Measurements from ENCODE around the gene EEPD1. TPM values are rescaled to one million over a fixed set of nuclear protein-coding genes. Genes with fewer than 3 reads are reported as not detected.

EEPD1 gene
- total and polyA plus RNA-seq, 9 donors = 5.6 to 16.6 (median 11.5) TPM

GRCh38 chr7:36204044-36204663 is 51.1 kb downstream of the EEPD1 start:
- no peaks in the 10 kb centered on the region for H3K9me3 ChIP-seq
- DNase-seq = no peak
- H3K36me3 ChIP-seq = no peaks in the 10 kb centered on the region
- H3K27me3 ChIP-seq = no peaks in the 10 kb centered on the region
- no peak for TF ChIP-seq EP300 (IDR thresholded peaks at IDR 0.05)
- no peak for TF ChIP-seq POLR2A (IDR thresholded peaks at IDR 0.05)
- no peak for TF ChIP-seq CTCF (IDR thresholded peaks at IDR 0.05)
- no peak overlapping the region for H3K27ac ChIP-seq
- intact Hi-C loops (cut with DNase I) = no loop called here
- H3K4me3 ChIP-seq = no peak overlapping the region
- H3K4me1 ChIP-seq (ENCODE audit: insufficient read depth) = peaks cover 20% of the 10 kb centered on the region
- WGBS, 3 donors = 82 to 94% (median 91%) methylated on average over 5 of the region's 5 CpGs

GRCh38 chr7:36204929-36205635 is 52.0 kb downstream of the EEPD1 start:
- H3K9me3 ChIP-seq = no peaks in the 10 kb centered on the region
- no peaks in the 10 kb centered on the region for H3K36me3 ChIP-seq
- no peak for DNase-seq
- H3K27ac ChIP-seq = no peak overlapping the region
- no peak overlapping the region for H3K4me3 ChIP-seq
- H3K4me1 ChIP-seq (ENCODE audit: insufficient read depth) = peaks cover 21% of the 10 kb centered on the region
- intact Hi-C loops (cut with DNase I) = no loop called here
- no peaks in the 10 kb centered on the region for H3K27me3 ChIP-seq
- 70 to 76% (median 73%) methylated on average over 6 of the region's 6 CpGs for WGBS, 3 donors
- TF ChIP-seq CTCF (IDR thresholded peaks at IDR 0.05) = no peak
- no peak for TF ChIP-seq POLR2A (IDR thresholded peaks at IDR 0.05)
- no peak for TF ChIP-seq EP300 (IDR thresholded peaks at IDR 0.05)

- intact Hi-C loops (cut with DNase I) = no loop called here
- peaks cover 19% of the 10 kb centered on the region for H3K4me1 ChIP-seq (ENCODE audit: insufficient read depth)
- H3K27me3 ChIP-seq = no peaks in the 10 kb centered on the region
- H3K27ac ChIP-seq = no peak overlapping the region
- no peak overlapping the region for H3K4me3 ChIP-seq
- TF ChIP-seq POLR2A (IDR thresholded peaks at IDR 0.05) (no peak), EP300 (IDR thresholded peaks at IDR 0.05) (no peak), CTCF (IDR thresholded peaks at IDR 0.05) (no peak)
- no peaks in the 10 kb centered on the region for H3K36me3 ChIP-seq
- WGBS, 3 donors = 89 to 96% (median 92%) methylated on average over 6 of the region's 6 CpGs
- no peaks in the 10 kb centered on the region for H3K9me3 ChIP-seq
- no peak for DNase-seq
Measured at GRCh38 chr7:36205803-36206202, 52.7 kb downstream of the EEPD1 start.

- Histone ChIP-seq H3K9me3 (no peaks in the 10 kb centered on the region), H3K4me1 (ENCODE audit: insufficient read depth) (peaks cover 18% of the 10 kb centered on the region), H3K27ac (peak overlapping the region; percentile 21 to 59), H3K27me3 (no peaks in the 10 kb centered on the region), H3K4me3 (no peak overlapping the region), H3K36me3 (no peaks in the 10 kb centered on the region)
- DNase-seq = peak; percentile 41 to 80 (median 65)
- intact Hi-C loops (cut with DNase I) = no loop called here
- TF ChIP-seq CTCF (IDR thresholded peaks at IDR 0.05) = no peak
- no peak for TF ChIP-seq POLR2A (IDR thresholded peaks at IDR 0.05)
- TF ChIP-seq EP300 (IDR thresholded peaks at IDR 0.05) = no peak
- 22 to 35% (median 27%) methylated on average over 10 of the region's 10 CpGs for WGBS, 3 donors
Measured at GRCh38 chr7:36207451-36208291, 54.6 kb downstream of the EEPD1 start.

All from ovary (tissue), 9 donors.